GM18873 (cell line): ENCODE results near the gene GIMAP5.
"Not testable (repeated sequence)": the region's sequence is repeated elsewhere in the genome, so short reads cannot be mapped to it uniquely, and the experiment has no call there.

Experiments
- ATAC-seq: cut with Tn5 transposase; IDR thresholded peaks from one replicate; pipeline ENCODE4 v1.9.1; 2021; ENCODE audit warnings: mild to moderate bottlenecking, moderate library complexity, moderate number of reproducible peaks; ENCODE audit not compliant: unreplicated experiment, low FRiP score

GIMAP5 gene

GRCh38 chr7:150759479-150759878 is 22.3 kb downstream of the GIMAP5 start:
- no peak for ATAC-seq

GRCh38 chr7:150766334-150766709 is 29.1 kb downstream of the GIMAP5 start:
- no peak for ATAC-seq

- no peak for ATAC-seq
Observed at GRCh38 chr7:150769768-150770167, 32.5 kb downstream of the GIMAP5 start.

GRCh38 chr7:150774131-150774530 is 36.9 kb downstream of the GIMAP5 start:
- not testable (repeated sequence) for ATAC-seq

GRCh38 chr7:150778014-150778737 is 41.0 kb downstream of the GIMAP5 start:
- no peak for ATAC-seq

GRCh38 chr7:150778738-150779301 is 41.6 kb downstream of the GIMAP5 start:
- ATAC-seq = no peak

GRCh38 chr7:150780292-150780691 is 43.1 kb downstream of the GIMAP5 start:
- no peak for ATAC-seq

- no peak for ATAC-seq
Observed at GRCh38 chr7:150781103-150781502, 43.9 kb downstream of the GIMAP5 start.

GRCh38 chr7:150781961-150782360 is 44.7 kb downstream of the GIMAP5 start:
- no peak for ATAC-seq

- no peak for ATAC-seq
Observed at GRCh38 chr7:150784120-150784736, 47.0 kb downstream of the GIMAP5 start.

GRCh38 chr7:150784954-150785353 is 47.7 kb downstream of the GIMAP5 start:
- no peak for ATAC-seq

- ATAC-seq = no peak
Observed at GRCh38 chr7:150787321-150788281, 50.4 kb downstream of the GIMAP5 start.

- no peak for ATAC-seq
Observed at GRCh38 chr7:150788474-150789269, 51.5 kb downstream of the GIMAP5 start.

- ATAC-seq = no peak
Observed at GRCh38 chr7:150790416-150791075, 53.3 kb downstream of the GIMAP5 start.

- ATAC-seq = no peak
Observed at GRCh38 chr7:150791304-150791703, 54.1 kb downstream of the GIMAP5 start.

- no peak for ATAC-seq
Observed at GRCh38 chr7:150791746-150792452, 54.7 kb downstream of the GIMAP5 start.
